Skin of body (tissue), 2 donors: ENCODE measurements around the gene IER5L. TPM values are rescaled to one million over a fixed set of nuclear protein-coding genes. Genes with fewer than 3 reads are reported as not detected.
"Not testable (repeated sequence)": the region's sequence is repeated elsewhere in the genome, so short reads cannot be mapped to it uniquely, and the experiment has no call there.

Experiments
- DNase-seq: peaks from one replicate; lab custom pipeline; 2025; lab: John Stamatoyannopoulos, UW
- total RNA-seq: library from RNA; depleted of rRNA; stranded (reverse); fragments of >200 nt; gene quantifications from one replicate; pipeline ENCODE4 v1.2.3, GENCODE V29; 2014

Gene IER5L
- total RNA-seq, 1 donor from 2014 or later = 23.0 TPM

DNA sequence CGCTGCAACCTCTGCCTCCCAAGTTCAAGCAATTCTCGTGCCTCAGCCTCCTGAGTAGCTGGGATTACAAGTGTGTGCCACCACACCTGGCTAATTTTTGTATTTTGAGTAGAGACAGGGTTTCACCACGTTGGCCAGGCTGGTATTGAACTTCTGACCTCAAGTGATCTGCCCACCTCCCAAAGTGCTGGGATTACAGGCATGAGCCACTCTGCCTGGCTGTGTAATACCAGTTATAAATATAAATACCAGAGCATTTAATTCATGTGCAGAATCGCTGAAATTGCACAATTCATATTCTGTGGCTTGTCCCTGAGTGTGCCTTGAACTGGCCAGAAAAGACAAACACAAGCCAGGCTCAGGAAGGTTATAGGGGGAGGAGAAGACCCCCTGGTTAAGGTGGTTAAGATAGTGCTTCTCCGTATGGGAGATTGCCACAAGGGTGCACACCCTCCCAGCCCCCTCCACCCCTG is 14.8 kb downstream of the IER5L start:
- not testable (repeated sequence) for DNase-seq

- no peak for DNase-seq
Measured at GRCh38 chr9:129162497-129163197, 15.4 kb downstream of the IER5L start.

DNA sequence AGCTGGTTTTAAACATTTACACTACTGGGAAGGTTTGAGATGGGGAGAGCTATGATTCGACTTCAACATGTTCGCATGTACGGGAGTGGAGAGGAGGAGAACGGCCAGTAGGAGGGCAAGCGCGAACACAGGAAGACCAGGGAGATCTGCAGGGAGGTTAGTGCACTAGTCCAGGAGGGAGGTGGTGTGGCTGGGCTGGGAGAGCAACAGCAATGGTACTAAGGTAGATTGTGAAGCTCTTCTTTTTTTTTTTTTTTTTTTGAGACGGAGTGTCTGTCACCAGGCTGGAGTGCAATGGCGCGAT is 16.6 kb downstream of the IER5L start:
- no peak for DNase-seq

DNA sequence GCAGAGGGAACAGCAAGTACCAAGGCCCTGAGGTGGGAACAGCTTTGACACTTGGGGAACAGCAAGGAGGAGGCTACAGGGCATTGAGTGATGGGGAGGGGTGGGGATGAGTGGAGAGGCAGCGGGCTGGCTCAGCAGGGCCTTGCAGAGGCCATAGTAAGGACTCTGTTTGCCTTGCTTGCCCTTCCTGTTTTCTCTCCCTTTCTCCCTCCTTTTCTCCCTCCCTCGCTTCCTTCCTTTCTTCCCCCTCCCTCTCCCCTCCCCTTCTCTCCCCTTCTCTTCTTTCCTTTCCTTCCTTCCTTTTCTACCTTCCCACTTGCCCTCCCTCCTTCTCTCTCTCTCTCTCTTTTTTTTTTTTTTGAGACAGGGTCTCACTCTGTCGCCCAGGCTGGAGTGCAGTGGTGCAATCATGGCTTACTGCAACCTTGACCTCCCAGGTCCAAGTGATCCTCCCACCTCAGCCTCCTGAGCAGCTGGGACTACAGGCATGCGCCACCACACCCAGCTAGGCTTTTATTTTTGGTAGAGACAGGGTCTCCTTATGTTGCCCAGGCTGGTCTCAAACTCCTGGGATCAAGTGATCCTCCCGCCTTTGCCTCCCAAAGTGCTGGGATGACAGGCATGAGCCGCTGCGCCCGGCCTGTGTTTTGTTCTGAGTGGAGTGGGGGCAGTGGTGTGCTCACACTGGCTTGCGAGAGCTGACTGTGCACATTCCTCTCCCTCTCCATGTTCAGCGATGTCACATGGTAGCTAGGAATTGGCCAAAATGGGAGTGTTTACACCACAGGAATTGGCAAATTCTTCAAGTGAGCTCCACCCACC is 17.1 kb downstream of the IER5L start:
- no peak for DNase-seq

DNA sequence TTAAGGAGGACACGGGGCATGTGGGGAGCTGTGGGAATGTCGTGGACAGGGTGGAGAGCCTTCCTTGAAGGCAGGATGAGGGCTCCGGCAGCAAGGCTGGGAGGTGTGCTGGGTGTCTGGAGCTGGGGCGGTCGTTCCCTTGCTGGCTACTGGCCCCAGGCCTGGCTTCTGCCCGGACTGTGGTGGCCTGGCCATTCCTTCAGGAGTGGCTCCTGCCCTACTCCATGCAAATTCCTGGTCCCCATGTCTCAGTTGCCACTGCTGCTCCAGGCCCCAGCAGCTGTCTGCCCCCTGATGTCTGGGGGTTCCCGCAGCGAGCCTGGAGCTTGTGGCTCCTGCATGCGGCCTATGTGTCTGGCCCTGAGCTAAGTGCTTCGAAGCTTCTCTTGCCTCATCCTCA is 21.9 kb downstream of the IER5L start:
- DNase-seq = no peak

- DNase-seq = no peak
Measured at GRCh38 chr9:129154866-129155477, 23.1 kb downstream of the IER5L start.

GRCh38 chr9:129151469-129151868 is 26.6 kb downstream of the IER5L start:
- DNase-seq = no peak

- DNase-seq = no peak
Measured at GRCh38 chr9:129150672-129151211, 27.3 kb downstream of the IER5L start.

DNA sequence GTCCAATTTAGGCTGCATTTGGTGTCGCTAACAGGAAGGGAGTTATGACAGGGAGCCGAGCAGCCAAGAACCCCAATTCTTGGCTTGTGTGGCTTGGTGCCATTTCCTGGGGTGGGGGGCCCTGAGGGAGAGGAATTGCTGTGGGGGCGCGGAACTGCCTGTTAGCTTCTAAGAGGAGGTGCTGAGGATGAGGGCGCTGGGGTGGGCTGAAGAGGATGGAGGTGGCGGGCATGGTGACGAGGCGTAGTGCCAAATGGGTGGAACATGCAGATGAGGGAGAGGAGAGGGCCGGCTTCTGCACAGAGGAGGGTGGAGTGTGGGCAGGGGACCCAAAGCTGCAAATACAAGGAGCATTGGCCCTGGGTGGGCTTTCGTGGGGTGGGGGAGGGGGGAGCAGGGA is 27.9 kb downstream of the IER5L start:
- DNase-seq = no peak

DNA sequence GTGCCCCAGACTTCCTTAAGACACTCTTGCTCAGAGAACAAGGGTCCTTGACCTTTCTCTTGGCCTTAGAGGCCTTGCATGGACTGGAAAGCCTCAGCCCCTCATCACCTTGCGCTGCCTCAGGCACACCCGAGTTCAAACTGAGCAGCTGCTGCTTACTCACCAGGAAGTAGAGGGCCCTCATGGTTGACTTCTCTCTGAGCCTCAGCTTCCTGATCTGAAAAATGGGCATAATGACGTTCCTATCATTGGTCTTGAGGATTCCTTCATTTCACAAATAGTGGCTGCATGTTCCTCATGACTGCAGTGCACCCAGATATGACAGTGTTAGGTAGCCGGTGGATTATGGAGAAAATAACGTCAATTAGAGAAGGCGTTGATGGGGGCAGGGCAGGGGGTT is 28.6 kb downstream of the IER5L start:
- no peak for DNase-seq

GRCh38 chr9:129148463-129149204 is 29.4 kb downstream of the IER5L start:
- DNase-seq = no peak

DNA sequence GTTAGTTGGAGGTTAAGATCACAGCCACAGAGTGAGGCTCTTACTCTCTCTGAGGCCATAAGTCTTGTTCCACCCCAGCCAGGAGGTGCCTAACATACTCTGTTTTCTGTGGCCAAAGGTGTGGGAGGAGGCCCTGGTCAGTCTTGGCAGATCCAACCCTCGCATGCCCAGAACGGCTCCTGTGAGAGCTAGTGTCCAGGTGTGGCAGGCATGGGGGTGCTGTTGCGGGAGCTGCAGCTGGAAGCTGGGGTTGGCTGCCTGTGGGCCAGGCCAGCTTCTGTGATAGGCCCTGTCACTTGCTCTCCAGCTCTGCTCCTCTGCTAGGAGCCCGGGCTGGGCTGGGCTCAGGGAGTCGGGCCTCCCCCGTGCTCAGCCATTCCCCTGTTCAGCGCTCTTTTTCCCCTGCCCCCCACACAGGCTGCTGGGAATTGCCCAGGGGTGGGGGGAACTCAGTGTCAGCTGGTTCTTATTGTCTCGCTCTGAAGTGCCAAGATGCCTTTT is 31.6 kb downstream of the IER5L start:
- peak; percentile 92 for DNase-seq

DNA sequence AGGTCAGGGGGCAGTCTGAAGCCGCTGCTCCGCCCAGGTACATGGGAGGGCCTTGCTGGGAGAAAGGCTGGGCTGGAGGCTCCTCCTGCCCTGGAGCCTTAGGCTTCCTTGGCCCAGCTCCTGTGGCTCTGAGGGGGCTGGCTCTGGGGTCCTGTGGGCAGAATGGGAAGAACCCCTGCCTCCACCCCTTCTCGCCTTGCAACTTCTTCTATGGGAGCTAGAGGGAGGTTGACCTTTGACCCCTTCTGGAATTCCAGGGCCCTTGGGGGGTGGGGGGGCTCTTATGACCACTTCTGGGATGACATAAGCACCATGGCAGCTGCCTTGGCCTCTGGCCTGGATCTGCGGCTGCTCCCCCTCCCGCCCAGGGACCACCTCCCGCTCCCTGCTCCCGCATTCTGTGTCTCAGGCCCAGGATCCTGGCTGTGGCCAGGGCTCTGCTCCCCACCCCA is 32.2 kb downstream of the IER5L start:
- peak; percentile 79 for DNase-seq

DNA sequence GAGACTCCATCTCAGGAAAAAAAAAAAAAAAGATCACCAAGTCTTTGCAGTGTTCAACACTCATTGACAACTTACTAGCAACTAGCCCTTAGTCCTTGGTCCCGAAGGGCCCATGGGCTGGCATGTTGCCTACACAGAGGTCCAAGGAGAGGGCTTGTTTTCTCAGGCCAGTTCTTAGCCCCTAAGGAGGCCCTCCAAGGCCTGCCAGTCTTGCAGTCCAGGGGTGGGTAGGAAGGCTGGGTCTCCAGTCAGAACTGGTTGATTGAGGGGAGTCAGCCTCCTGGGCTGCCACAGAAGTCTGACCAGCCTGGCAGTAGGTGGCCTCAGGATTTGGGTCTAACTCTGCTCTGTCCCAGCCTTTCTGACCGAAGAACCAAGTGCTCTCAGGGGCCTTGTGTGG is 32.7 kb downstream of the IER5L start:
- no peak for DNase-seq

DNA sequence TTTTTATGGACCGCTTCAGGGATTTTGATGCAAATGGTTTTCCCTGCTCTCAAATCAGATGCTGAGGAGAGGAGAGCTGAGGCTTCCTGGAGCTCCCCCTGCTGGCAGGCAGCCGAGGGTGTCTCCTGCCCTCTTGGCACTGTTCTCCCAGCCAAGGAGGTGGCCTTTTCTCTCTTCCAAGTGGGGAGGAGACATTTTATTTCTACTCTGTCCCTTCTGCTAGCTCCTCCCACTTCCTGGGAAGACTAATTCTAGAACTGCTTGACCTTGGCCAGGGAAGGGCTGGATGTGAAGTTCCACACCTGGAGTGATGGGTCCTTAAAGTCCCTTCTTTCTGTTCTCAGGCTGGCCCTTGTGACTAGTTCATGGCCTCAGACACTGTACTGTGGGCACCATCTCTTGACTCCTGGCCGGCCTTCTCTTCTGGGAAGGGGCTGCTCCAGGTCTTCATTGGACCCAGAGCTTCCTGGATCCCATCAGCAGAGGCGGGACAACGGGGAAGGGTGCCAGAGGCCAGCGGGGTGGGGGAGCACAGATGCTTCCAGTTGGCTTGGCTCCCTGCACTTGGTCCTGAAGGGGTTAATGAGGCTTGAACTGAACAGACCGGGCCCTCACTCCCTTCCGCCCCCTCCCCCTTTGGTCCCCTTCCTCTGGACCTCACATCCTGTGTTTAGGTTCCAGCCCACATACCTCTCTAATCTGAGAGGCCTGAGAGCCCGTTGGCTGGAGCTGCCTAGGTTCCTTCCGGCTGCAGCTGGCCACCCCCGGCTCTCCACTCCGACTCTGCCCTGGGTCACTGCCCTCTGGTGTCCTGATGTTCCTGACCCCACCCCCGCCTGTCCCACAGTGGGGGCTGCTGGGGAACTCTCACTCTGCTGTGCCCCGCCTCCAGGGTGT is 34.8 kb downstream of the IER5L start:
- peak; percentile 83 for DNase-seq

DNA sequence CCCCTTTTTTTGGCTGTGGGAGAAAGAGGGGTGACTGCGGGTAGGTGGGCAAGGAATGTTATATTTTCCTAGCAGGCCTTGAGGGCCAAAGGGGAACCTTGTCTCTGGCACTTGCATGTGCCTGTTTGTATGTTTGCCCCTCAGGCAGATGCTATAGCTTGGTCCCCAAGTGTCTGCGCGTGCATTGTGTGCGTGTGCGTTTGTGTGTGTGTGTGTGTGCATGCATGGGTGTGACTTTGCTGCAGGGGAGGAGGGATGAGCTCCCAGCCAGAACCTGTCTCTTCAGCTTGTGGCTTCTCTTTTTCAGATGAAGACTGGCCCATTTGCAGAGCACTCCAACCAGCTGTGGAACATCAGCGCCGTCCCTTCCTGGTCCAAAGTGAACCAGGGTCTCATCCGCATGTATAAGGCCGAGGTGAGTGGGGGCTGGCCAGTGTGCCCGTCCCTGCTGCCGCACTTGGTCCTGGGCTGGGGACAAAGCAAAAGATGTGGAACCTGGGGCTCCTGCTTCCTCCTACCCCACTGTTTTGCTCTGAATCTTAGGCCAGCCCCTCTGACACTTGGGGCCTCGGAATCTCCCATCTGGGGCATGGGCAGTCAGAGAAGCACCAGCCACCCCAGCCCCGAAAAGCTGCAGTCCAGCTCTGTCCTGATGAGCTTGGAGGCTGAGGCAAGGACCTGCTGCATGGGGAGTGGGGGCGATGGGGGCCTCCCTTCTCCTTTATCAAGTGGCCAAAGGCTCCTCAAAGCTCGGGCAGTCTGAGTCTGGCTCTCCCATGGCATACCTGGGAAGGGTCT is 35.7 kb downstream of the IER5L start:
- DNase-seq = no peak

DNA sequence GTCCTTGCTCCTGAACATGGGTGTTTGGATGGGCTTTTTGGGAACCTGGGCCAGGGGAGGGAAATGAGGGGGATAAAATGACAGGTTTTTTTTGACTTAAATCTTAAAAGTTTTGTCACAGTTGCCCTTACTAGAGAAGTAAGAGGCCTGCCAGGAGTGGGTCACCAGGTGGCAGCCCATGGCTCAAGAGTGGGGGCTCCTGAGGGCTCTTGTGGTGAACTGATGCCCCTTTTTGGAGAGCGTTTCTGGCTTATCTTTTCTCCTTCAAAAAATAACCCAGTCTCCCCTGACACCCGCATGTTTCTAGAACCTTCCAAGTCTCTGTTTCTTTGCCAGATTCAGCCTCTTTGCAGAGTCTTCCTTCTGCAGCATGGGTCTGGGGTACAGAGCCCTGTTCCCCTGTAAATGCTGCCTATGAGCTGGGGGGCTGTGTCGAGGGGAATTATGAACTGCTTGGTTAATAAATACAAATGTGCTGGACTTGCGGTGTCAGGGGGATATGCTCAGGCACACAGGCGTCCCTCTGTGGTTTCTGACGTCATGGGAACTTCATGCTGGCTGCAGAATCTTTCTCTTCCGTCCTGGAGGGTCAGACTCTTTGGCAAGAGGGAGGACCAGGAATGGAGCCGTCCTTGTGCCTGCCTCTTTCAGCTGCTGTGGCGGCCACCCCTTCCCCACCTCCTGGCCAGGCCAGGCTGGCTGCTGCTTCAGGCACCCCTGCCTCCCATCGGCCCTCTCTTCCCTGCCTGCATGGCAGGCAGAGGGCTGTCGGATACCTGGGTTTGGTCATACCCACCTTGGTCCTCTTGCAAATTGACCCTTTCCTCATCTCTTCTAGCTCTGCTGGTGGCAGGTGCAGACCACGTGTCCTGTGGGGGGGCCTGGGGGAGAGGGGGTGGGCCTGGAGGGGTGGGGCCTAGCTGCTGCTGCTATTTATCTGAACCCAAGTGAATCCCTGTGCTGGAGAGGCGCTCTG is 36.7 kb downstream of the IER5L start:
- peak; percentile 87 for DNase-seq

DNA sequence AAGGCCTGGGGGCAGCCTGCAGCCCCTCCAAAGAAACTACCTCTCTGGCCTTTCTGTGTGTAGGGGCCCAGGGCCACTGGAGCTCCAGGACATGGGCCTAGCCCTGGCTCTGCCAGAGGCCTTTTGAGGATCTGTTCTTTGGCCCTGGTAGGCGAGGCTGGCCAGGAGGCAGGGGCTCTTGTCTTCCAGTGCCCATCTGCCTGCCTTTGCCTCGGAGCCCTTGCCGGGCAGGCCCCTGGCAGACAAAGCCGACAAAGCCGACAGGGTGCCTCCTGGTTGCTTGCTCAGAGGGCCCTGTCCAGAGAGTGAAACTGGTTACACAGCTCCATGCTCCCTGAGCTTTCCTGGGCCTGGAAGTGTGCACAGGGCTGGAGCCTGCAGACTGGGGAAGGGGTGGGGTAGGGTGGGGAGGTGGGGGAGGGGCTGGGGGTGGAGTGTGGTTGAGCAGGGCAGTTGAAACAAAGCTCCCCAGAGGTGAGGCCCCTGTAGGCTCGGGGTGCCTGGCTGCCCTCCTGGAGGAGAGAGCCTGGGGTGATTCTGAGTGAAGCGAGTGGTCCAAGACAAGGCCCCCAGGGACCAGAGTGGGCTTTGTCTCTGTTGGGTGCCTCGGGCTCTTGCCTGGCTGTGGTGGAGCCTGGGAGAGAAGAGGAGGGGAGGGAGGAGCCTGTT is 37.5 kb downstream of the IER5L start:
- no peak for DNase-seq
